HG03439 (cell line): Measurements from ENCODE around the gene TMEM135.

Source experiments
- ATAC-seq: cut with Tn5 transposase; IDR thresholded peaks from one replicate; pipeline ENCODE4 v1.9.1; 2021; ENCODE audit warnings: mild to moderate bottlenecking, moderate library complexity; ENCODE audit not compliant: unreplicated experiment

TMEM135 gene

DNA sequence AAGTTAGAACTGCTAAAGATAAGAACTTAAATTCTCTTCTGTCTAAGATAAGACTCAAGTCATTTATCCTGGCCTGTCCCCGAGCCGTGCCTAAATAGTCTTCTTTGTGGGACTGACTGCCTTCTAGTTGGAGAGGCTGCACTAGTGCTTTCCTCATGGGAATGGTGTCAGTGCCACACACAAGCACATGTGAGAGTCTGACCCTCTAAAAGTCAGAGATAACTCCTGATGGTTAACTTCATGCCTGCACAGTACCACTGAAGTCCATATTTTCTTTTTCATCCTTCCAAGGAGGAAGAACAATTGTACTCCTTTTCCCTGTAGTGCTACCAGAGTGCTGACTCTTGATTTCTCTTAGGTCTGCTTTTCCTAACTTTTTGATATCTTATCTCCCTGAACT lies 309.7 kb downstream of the TMEM135 start:
- no peak for ATAC-seq

DNA sequence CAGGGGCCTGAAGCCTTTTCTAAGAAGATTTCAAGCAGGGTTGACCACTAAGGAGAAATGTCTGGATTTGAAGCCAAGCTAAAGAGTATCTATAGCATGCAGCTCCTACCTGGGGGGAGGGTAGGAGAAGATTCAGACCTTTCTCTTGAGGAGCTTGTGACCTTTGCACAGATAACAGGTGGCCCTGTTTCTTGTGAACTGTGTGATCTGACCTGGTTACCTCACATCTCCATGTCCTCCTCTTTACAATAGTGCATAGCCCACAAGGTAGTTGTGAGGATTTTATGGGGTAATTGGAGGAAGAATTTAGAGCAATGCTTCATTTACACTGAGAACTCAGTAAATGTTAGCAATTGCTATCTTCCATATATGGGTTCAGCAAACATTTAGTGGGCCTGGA lies 310.1 kb downstream of the TMEM135 start:
- no peak for ATAC-seq

DNA sequence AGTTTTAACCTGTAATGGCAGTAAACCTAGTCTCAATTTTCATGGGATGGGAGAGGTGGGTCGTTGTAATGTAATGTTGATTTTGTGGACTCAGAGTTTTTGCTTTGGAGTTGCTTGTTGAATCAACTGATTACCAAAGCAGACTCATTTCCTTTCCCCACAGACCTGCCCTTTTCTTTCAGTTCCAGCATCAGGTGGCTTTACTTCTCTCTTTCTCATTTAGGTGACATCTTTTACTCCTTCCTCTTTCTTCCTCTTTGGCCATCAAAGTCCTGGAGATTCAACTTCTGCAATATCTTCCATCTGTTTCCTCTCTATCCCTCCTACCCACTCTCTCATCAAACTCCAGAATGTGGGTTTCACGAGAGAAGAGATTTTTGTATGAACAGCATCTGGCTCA lies 313.9 kb downstream of the TMEM135 start:
- no peak for ATAC-seq

DNA sequence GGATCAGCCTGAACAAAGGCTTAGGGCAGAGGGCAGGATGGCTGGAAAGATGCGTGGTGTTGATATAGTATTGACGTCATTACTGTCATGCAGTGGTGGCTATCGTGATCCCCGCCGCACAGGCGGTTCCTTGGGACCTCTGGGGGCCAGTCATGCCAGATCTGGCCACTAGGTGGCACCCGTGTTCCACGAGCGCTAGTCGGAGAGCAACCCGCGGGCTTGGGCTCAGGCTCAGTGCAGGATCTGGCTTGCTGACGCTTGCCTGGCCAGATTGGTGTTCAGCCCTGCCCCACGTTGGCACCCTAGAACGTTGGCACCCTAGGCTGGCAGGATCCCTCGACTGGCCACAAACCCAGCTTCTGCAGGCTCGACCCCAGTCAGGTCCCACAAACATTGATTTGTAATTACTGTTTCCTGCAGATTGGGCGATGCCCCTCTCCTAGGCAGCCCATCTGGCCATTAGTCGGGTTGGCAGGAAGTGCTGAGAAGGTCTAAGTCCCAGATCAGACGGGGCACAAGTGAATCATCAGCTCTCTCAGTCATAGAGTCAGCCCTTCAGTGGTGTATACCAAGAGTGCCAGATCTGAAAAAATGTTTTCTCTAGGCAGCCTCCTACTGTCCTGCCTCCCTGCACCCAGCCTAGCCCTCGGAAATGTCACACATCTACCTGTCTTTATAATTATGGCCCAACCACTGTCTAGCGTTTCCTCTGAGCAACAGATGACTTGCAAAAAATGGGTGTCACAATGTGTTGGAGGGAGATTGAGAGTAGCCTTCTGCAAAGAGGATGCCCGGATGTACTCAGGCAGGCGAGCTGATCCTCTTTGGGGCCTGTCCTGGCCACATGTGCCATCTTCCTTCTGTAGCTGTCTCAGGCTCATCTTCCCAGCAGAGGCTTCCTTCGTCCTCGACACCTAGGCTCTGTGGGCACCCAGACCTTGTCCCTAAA lies 315.3 kb downstream of the TMEM135 start:
- ATAC-seq = peak; percentile 96

DNA sequence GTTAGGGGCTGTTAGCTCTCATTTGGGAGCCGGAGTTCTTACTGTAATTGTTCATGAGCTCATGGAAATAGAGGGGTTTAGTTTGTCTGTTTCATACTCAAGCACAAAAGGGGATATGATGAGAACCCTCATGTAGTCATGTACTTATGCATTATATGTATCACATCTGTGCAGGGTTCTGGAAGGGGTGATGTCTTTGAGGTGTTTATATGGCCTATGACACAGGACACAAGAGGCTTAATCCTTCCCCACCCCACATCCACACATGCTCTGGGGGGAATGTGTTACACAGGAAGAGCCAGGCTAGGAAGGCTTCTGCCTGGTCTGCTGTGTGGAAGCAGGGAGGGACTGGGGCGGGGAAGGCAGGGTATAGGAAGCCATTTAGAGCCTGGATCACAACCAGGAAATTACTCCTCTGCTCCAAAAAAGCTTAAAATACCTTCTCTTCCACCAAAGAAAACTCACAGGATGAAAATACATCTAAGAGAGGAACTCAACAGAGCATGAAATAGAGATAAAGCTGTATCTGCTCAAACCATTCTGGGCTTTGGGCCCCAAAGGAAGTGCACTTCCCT lies 316.1 kb downstream of the TMEM135 start:
- no peak for ATAC-seq

DNA sequence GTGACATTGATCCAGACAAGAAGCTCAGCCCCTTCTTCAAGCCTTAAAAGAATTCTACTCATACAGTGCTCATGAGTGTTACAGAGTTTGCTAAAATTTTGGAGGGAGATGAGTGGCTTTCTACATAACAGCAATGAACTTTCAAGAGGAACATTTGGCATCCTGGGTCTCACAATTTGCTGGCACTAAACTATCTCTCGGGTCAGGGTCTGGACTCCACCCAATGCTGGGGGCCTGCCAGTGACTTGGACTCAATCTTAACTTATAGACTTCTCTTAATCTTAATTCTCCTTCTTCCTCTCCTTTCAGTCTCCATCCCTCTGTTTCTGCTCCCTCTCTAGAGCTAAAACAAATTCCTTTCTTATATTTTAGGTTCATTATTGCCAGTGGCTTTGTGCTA lies 317.9 kb downstream of the TMEM135 start:
- no peak for ATAC-seq

DNA sequence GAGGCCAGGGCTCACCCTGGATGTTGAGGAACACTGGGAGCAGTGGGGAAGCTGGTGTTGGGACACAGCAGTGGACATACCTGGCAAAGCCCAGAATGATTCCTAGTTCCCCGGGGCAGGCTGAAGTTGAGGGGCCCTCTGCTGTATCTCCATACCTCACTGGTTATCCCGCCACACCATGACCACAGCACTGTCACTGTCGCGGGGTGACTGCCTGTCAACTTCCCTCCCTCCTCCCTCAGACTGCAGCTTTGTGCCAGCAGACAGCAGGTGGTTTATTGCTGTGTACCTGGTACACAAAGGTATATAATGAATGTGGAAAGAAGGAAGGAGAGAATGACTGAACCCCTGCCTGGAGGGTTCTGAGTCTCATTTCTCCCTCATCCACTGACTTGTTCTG lies 318.7 kb downstream of the TMEM135 start:
- no peak for ATAC-seq

DNA sequence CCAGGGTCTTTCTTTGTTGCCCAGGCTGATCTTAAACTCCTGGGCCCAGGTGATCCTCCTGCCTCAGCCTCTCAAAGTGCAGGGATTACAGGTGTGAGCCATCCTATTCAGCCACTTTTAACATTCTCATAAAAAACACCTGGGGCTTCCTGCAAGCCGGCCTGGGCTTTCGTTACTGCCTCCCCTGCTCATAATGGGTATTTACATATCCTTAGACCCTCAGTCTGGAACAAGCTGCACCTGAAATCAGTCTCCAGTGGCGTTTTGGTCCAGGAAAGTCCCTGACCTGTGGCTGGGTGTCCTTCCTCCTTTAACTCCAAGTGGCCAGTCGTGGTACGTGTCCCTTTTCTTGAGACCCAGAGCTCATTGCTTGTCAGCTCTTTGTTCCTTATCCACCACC lies 320.7 kb downstream of the TMEM135 start:
- ATAC-seq = no peak

DNA sequence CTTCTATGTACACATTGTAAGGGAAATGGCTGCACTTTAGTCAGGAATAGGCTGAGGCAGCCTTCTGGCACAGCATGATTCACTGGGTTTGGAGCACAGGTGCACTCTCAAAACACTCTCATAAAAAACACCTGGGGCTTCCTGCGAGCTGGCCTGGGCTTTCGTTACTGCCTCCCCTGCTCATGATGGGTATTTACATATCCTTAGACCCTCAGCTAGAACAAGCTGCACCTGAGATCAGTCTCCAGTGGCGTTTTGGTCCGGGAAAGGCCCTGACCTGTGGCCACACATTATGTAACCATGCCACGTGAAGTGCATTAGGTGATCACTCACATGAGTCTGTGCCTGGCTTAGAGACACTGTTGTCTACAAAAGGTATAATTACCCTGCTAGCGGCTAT lies 321.7 kb downstream of the TMEM135 start:
- no peak for ATAC-seq

DNA sequence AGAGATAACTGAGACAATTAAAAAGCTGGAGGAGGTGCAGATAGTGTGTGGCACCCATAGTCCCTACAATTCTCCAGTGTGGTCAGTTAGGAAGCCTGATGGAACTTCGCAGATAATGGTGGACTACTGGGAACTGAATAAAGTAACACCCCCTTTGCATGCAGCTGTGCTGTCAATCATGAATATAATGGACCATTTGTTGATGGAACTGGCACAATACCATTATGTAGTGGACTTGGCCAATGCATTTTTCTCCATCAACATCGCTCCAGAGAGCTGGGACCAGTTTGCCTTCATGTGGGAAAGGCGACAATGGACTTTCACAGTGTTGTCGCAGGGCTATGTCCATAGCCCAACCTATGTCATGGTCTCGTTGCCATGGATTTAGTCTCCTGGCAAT lies 324.2 kb downstream of the TMEM135 start:
- no peak for ATAC-seq

DNA sequence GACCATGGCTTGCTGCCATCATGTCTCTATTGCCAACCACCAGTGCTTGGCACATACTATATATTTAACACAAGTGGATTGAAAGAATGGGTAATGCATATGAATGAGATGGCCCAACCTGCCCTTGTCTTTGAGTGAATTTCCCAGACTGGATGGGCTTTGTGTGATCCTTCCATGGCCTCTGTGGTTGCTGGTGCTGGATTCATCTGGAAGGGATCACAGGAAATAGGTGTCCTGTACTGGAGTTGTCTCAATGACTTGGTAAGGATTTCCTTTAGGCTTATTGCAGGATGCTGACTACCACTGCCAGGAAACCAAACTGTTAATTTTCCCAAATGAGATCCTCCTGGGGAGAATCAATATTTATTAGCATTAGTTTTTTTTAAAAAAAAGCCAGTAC lies 328.6 kb downstream of the TMEM135 start:
- no peak for ATAC-seq

DNA sequence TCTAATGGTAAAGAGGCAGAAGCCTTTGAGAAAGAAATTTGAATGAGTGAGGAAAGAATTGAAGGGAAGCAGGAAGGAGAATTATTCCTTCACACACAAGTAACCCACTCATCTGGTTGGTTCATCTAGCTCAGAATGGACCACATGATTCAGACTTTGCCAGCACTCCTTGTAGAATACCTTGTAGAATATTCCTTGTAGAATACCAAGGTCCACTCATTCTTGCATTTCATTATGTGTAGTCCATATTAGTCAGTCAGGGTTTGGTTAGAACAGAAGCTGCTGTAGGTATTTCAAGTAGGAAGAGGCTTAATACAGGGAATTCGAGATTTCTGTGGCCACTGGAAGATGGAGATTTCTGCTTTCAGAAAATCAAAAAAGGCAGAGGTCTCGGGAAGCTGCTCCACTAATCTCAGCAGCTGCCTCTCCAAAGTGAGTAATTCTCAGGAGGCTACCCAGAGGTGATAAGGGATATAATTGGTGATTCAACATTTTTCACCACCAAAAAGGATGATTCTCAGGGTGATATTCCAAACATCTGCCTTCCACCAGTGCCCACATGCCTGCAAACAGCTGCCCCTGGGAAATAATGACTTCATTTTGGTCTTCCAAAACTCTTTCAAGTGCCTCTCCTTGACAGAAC lies 329.1 kb downstream of the TMEM135 start:
- no peak for ATAC-seq

DNA sequence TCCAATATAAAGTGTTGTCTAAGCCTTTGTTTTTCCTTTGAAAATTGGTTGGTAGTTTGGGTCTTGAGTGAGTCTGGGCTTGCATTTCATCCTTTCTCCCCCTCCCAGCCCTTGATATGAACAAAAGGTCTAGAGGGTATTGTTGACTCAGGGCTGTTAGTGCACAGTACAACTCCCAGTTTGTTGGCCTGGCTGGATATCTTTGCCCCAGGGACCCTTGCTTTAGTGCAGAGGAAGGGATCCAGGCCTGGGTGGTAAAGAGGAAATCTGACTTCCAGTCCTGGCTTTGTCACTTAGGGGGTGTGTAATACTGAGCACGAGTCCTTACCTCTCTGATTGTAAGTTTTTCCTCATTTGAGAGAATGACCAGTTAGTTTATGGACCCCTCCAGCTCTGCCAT lies 330.4 kb downstream of the TMEM135 start:
- no peak for ATAC-seq

DNA sequence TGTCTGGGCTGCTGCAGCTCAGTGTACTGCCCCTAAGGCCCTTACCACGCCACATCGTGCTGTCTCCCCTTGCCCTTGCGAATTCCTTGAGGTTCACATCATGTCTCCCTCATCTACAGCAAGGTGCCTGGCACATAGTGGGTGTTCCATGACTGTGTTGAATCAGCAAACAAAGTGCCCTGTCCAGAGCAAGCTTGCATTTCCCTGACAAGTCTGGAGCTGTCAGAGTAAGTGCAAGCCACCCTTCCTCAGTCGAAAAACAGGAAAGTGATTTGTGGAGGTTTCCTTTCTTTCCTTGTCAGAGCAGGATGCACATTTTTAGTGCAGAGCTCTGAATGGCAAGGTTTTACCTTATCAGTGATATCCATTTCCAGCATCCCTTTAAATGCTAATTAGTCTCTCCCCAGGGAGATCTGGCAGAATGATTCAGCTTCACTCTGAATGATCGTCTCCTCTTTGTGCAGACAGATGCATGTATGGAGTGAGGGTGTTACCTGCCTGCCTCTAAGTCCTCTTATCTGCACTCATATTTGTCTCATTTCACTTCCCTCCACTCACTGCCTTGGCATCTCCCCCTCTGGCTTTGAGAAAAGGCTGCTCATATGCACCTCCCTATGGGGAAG lies 331.2 kb downstream of the TMEM135 start:
- no peak for ATAC-seq

DNA sequence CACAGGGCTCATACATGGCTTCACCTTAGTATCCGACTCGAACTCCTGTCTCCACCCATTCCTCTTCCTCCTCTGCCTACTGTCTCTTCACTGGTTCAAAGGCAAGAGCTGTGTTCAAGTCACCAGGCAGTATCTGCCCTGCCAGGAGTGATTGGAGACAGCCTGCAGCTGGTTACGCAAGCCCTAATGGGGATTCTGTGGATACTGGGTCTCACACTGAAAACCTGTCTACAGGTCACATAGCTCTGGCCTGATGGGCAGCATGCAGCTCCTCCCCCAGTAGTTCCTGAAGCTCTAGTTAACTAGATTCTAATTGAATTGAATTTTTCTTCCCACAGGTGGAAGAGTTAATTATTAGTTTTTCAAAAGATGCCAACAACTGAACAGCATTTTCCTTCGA lies 332.2 kb downstream of the TMEM135 start:
- ATAC-seq = no peak

DNA sequence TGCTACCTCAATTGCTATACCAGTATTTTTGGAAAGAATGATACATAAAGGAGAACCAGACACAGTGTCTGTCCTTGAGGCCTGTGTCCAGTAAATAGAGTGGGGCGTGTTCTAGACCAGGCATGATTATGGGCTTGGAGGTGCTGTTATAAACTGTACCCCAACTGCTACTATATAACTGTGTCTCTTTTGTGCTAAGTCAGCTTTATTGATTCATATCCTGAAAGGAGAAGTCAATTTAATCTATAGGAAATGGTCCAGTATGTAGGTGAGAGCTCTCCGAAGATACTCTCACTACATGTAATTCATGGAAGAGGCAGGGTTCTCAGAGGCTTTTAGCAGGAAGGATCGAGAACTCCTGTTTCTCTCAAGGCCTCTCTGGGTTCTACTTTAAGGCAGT lies 334.3 kb downstream of the TMEM135 start:
- ATAC-seq = no peak
